Nephron (organoid): ENCODE measurements around the gene ARHGAP20.

Experiments used
- H3K27ac Mint-ChIP-seq, 3 experiments: 2 replicates each; pipeline ENCODE4 v1.8.0; 2020; ENCODE audit warnings: mixed read lengths in 3 of 3, mild to moderate bottlenecking in 2 of 3, moderate library complexity in 1 of 3
- H3K27me3 Mint-ChIP-seq: 2 replicates; pipeline ENCODE4 v1.8.0; 2021; ENCODE audit warnings: low read depth, mild to moderate bottlenecking, moderate library complexity, mixed read lengths
- H3K36me3 Mint-ChIP-seq: 2 replicates; pipeline ENCODE4 v1.8.0; 2020; ENCODE audit warnings: low read depth, mixed read lengths
- H3K4me1 Mint-ChIP-seq: 2 replicates; pipeline ENCODE4 v1.8.0; 2020; ENCODE audit warnings: mixed read lengths
- H3K4me3 Mint-ChIP-seq, 3 experiments: 2 replicates each; pipeline ENCODE4 v1.8.0; 2020; ENCODE audit warnings: mild to moderate bottlenecking in 3 of 3, mixed read lengths in 3 of 3, moderate library complexity in 2 of 3
- H3K9me3 Mint-ChIP-seq: 2 replicates; pipeline ENCODE4 v1.8.0; 2020; ENCODE audit warnings: mixed read lengths
- TF ChIP-seq, protein P1 (sequence below), 3 experiments: fragments of 200-600 bp; sonication (generic); IDR thresholded peaks; one replicate each; pipeline ENCODE4 v1.5.0; 2021; ENCODE audit warnings: antibody characterized with exemption in 3 of 3; ENCODE audit not compliant: unreplicated experiment in 3 of 3

Gene ARHGAP20

DNA sequence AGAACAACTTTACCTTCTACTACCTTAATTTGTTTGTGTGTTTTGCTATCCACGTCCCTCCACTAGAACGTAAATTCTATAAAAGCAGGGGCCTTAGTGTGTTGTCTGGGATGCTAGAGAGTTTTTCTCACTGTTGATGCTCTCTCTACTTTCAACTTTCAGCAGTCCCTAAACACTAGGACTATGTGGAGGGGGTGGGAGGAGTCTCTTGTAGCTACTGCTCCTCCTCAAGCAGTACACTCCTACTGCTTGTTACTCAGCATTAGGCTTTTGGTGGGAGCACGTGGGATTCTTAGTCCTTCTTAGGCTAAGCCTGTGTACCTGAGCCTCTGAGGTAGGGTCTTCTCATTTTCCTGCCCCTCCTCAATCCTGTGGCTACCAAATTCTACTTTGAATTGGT is 56.3 kb downstream of the ARHGAP20 start:
- Mint-ChIP-seq H3K27me3 (peaks cover 3% of the 10 kb centered on the region), H3K27ac (peak overlapping the region in 2 of 3 experiments; percentile 10 to 35), H3K9me3 (peaks cover 29% of the 10 kb centered on the region), H3K4me3 (no peak overlapping the region), H3K4me1 (peaks cover 18% of the 10 kb centered on the region), H3K36me3 (peaks cover 31% of the 10 kb centered on the region)
- TF ChIP-seq, protein P1, sequence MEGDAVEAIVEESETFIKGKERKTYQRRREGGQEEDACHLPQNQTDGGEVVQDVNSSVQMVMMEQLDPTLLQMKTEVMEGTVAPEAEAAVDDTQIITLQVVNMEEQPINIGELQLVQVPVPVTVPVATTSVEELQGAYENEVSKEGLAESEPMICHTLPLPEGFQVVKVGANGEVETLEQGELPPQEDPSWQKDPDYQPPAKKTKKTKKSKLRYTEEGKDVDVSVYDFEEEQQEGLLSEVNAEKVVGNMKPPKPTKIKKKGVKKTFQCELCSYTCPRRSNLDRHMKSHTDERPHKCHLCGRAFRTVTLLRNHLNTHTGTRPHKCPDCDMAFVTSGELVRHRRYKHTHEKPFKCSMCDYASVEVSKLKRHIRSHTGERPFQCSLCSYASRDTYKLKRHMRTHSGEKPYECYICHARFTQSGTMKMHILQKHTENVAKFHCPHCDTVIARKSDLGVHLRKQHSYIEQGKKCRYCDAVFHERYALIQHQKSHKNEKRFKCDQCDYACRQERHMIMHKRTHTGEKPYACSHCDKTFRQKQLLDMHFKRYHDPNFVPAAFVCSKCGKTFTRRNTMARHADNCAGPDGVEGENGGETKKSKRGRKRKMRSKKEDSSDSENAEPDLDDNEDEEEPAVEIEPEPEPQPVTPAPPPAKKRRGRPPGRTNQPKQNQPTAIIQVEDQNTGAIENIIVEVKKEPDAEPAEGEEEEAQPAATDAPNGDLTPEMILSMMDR (IDR thresholded peaks at IDR 0.05; ENCODE audit: unreplicated experiment in 3 of 3), result no peak

DNA sequence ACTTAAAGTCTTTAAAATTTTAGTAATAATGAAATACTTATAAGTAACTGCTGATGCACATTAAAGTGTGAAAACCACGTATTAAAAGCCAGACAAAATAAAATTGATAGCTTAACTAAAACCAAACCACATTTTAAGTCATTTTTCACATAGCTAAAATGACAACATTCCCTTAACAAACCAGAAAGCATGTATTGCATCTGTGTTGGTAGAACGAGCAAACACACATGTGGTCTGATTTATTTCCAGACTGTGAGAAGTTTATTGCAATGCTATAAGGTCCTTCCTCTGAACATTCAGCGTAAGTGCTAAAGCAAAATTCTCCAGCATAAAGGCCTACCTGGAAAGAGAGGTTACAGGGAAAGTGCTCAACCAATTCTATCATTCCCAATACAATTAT is 57.8 kb downstream of the ARHGAP20 start:
- peaks cover 32% of the 10 kb centered on the region for H3K36me3 Mint-ChIP-seq

DNA sequence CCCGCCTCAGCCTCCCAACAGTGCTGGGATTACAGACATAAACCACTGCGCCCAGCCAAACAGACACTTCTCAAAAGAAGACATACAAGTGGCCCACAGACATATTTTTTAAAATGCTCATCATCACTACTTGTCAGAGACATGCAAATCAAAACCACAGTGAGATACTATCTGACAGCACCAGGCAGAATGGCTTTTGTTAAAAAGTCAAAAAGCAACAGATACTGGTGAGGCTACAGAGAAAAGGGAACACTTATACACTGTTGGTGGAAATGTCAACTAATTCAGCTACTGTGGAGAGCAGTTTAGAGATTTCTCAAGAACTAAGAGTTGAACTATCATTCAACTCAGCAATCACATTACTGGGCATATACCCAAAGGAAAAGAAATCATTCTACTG is 67.0 kb downstream of the ARHGAP20 start:
- Mint-ChIP-seq H3K36me3 (peaks cover 13% of the 10 kb centered on the region), H3K4me3 (no peak overlapping the region), H3K9me3 (peaks cover 23% of the 10 kb centered on the region), H3K27ac (no peak overlapping the region), H3K4me1 (no peaks in the 10 kb centered on the region), H3K27me3 (no peaks in the 10 kb centered on the region)
- TF ChIP-seq, protein P1 (IDR thresholded peaks at IDR 0.05; ENCODE audit: unreplicated experiment in 3 of 3), result no peak

More for the DNA sequence above, 57.8 kb downstream of the ARHGAP20 start:
- H3K9me3 Mint-ChIP-seq, result peaks cover 31% of the 10 kb centered on the region
- no peak overlapping the region for H3K4me3 Mint-ChIP-seq
- peaks cover 3% of the 10 kb centered on the region for H3K27me3 Mint-ChIP-seq
- H3K27ac Mint-ChIP-seq, result peak overlapping the region in 1 of 3 experiments; percentile 42
- TF ChIP-seq, protein P1 (IDR thresholded peaks at IDR 0.05; ENCODE audit: unreplicated experiment in 3 of 3), result no peak
- H3K4me1 Mint-ChIP-seq, result peaks cover 18% of the 10 kb centered on the region

GRCh38 chr11:110634370-110634769 is 77.9 kb downstream of the ARHGAP20 start:
- H3K4me3 Mint-ChIP-seq, result no peak overlapping the region
- H3K27ac Mint-ChIP-seq, result no peak overlapping the region
- no peaks in the 10 kb centered on the region for H3K4me1 Mint-ChIP-seq
- TF ChIP-seq, protein P1 (IDR thresholded peaks at IDR 0.05; ENCODE audit: unreplicated experiment in 3 of 3), result no peak
- H3K27me3 Mint-ChIP-seq, result no peaks in the 10 kb centered on the region
- H3K36me3 Mint-ChIP-seq, result no peaks in the 10 kb centered on the region
- H3K9me3 Mint-ChIP-seq, result no peaks in the 10 kb centered on the region

DNA sequence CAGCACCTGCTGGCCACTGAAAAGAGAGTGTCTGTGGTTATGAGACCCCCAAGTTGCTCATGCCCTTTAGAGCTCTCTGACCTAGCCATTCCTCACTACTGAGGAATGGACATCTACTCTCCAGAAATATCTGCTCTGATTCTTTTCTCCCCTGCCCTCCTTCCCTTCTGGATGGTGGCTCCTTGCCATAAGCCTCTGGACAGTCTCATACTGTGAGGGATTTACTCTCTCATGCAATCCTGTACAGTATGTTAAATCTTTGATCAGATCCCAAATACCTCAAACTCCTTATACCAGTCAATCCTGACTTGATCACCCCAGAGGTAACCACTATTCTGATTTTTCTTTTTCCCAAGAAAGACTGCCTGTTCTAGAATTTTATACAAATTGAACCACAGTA is 80.7 kb downstream of the ARHGAP20 start:
- Mint-ChIP-seq H3K4me3 (no peak overlapping the region), H3K36me3 (no peaks in the 10 kb centered on the region), H3K27ac (no peak overlapping the region), H3K9me3 (no peaks in the 10 kb centered on the region), H3K27me3 (no peaks in the 10 kb centered on the region), H3K4me1 (no peaks in the 10 kb centered on the region)
- TF ChIP-seq, protein P1 (IDR thresholded peaks at IDR 0.05; ENCODE audit: unreplicated experiment in 3 of 3), result no peak

GRCh38 chr11:110629594-110629993 is 82.6 kb downstream of the ARHGAP20 start:
- no peaks in the 10 kb centered on the region for H3K27me3 Mint-ChIP-seq
- no peaks in the 10 kb centered on the region for H3K9me3 Mint-ChIP-seq
- H3K36me3 Mint-ChIP-seq, result no peaks in the 10 kb centered on the region
- no peaks in the 10 kb centered on the region for H3K4me1 Mint-ChIP-seq
- H3K27ac Mint-ChIP-seq, result no peak overlapping the region
- TF ChIP-seq, protein P1 (IDR thresholded peaks at IDR 0.05; ENCODE audit: unreplicated experiment in 3 of 3), result no peak
- no peak overlapping the region for H3K4me3 Mint-ChIP-seq
